A673 (cell line): ENCODE data around the gene DLGAP1.

Experiments
- CTCF ChIP-seq: fragments of 300-800, 200-600 bp; sonication (generic); conservative IDR thresholded peaks from 2 replicates; pipeline ENCODE4 v1.5.1; 2017; ENCODE audit warnings: low read depth, mild to moderate bottlenecking, antibody characterized with exemption, low read length, moderate library complexity, mixed read lengths
- EZH2 ChIP-seq: fragments of 200-600 bp; sonication (generic); IDR thresholded peaks from 2 replicates; pipeline ENCODE4 v1.6.1; 2017; ENCODE audit warnings: borderline replicate concordance, low read depth, mild to moderate bottlenecking, mixed read lengths, antibody characterized with exemption, low read length; ENCODE audit not compliant: poor library complexity, severe bottlenecking

- TF ChIP-seq CTCF (no peak), EZH2 (no peak)
These were observed 195.0 kb downstream of the DLGAP1 start for GRCh38 chr18:4260107-4260506.
